ENCODE measurements around the gene UBAC2.

The UBAC2 gene

DNA sequence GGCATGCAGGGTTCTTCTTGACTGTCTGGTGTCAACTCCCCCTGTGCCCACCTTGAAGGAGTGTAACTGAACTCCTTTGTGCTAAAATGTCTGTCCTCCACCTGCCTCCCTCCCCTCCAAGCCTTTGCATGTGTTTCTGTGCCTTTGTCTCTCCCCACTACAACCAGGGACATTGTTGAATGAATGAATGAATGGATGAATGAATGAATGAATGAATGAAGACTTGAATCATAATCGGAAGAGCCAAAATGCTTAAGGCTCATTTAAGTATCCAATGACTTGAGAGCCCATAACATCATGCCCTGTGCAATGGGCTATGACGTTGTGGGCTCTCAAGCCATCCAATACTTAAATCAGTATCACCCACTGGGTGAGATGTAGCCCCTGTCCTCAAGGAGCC lies 115.6 kb downstream of the UBAC2 start:
- DNase-seq (ENCODE audit: low read depth): no peak
- TF ChIP-seq, protein P1, sequence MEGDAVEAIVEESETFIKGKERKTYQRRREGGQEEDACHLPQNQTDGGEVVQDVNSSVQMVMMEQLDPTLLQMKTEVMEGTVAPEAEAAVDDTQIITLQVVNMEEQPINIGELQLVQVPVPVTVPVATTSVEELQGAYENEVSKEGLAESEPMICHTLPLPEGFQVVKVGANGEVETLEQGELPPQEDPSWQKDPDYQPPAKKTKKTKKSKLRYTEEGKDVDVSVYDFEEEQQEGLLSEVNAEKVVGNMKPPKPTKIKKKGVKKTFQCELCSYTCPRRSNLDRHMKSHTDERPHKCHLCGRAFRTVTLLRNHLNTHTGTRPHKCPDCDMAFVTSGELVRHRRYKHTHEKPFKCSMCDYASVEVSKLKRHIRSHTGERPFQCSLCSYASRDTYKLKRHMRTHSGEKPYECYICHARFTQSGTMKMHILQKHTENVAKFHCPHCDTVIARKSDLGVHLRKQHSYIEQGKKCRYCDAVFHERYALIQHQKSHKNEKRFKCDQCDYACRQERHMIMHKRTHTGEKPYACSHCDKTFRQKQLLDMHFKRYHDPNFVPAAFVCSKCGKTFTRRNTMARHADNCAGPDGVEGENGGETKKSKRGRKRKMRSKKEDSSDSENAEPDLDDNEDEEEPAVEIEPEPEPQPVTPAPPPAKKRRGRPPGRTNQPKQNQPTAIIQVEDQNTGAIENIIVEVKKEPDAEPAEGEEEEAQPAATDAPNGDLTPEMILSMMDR (conservative IDR thresholded peaks at IDR 0.05; ENCODE audit: low read length): no peak
- H3K4me3 ChIP-seq (ENCODE audit: low read length): no peak overlapping the region

DNA sequence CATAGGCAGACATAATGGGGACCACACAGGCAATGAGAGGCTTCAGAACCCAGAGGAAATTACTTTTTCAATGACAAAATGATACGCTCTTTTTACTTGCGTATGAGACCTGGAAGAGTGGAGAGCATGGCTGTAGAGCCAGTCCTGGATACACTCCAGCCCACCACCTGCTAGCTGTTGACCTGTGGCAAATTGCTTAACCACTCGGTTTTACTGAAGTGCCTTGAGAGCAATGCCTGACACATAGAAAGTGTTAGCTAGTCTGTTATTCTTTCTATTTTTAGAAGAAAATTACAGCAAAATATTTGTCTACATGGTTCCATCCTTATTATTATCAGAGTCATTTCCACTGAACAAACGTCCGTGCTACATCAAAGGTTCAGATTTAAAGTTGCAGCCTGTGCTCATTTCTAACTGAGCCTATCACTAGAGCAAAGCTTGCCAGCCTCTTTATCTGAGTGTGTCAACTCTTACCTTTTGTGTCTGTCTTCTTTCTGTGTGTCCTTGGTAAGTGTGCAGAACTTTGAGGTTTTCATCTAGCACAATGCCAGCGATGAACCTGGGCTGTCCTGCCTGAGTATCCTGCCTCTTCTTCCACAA lies 116.1 kb downstream of the UBAC2 start:
- TF ChIP-seq, protein P1 (conservative IDR thresholded peaks at IDR 0.05; ENCODE audit: low read length): no peak
- no peak for DNase-seq (ENCODE audit: low read depth)
- no peak overlapping the region for H3K4me3 ChIP-seq (ENCODE audit: low read length)

DNA sequence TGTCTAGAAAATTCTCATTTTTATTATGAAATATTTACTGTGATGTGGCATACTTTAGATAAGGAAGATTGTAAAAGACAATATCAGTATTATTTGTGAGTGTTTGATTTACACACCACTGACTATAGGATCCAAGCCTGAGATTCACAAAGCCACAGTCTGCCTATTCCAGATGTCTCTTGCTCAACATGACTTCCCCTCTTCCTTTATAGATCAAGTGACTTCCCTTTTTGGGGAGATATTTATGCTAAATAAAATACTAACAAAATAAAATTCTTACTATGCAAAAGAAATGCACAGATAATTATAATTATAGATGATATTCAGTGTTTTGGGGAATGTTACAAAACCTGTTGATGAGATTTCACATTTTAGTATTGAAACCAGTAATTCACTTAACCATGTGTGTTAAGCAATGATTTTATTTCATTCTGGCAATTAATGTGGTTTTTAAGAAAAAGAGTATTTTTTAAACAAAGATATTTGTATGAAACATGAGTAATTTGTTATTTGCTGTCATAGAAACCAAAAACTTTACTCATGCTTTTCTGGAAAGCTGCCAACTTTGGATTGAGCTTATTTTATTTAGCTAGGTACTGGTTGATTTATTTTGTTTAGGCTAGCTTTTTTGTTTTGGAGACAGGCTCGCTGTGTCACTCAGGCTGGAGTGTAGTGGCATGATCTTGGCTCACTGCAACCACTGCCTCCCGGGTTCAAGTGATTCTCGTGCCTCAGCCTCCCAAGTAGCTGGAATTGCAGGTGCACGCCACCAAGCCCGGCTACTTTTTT lies 120.2 kb downstream of the UBAC2 start:
- TF ChIP-seq, protein P1 (conservative IDR thresholded peaks at IDR 0.05; ENCODE audit: low read length): no peak
- DNase-seq (ENCODE audit: low read depth): peak; percentile 88
- no peak overlapping the region for H3K4me3 ChIP-seq (ENCODE audit: low read length)

DNA sequence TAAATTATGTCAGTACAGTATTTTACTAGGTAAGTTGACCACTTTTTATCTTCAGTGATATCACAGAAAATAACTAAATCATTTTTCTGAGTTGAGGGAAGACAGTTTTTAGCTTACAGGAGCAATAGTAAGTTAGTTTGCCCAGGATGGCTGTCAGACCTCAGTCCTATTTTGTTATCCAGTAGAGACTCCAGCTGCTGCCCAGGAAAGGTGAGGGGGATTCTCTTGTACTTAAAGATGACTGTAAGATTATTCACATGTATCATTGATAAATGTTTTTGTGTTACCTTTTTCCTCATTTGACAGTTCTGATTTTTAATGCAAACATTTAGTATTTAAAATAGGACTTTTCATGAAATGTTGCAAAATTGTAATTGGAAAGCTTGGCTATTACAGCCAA lies 121.1 kb downstream of the UBAC2 start:
- no peak overlapping the region for H3K4me3 ChIP-seq (ENCODE audit: low read length)
- no peak for DNase-seq (ENCODE audit: low read depth)
- TF ChIP-seq, protein P1 (conservative IDR thresholded peaks at IDR 0.05; ENCODE audit: low read length): no peak

DNA sequence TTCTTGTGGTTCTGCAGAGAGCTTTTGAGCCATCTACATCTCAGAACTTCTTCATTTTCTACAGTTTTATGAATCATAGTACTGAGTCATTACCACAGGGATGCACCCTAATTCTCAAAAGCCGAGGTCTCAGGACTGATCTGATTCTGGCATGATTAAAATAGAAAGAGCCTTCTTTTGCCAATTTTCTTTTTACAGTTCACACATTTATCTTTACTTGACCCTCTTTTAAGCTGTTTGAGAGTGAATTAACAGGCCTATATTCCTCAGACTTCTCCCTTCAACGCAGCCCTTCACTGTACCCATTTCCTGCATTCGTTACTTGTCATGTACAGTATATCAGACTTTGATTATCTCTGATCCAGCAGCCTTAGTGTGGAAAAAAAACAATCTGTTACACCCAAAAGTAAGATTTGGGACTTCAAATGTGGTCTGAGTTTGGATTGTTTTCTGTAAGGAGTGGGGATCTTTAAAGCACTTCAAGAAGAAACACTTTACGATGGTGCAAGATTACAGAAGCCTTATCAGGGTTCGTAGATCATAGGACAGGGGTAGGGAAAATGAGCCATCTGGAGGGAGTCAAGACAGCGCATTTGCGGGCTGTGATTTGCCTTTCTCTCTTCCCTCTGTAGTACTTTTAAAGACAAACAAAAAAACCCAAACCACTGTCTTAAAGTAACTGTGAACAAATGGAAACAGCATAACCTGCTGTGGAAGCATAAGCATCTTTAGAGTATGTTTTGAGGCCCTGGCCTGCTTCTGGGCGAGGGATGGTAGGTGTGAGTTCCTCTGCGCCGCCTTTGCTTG lies 121.8 kb downstream of the UBAC2 start:
- DNase-seq (ENCODE audit: low read depth): peak; percentile 83
- H3K4me3 ChIP-seq (ENCODE audit: low read length): no peak overlapping the region
- TF ChIP-seq, protein P1 (conservative IDR thresholded peaks at IDR 0.05; ENCODE audit: low read length): no peak

DNA sequence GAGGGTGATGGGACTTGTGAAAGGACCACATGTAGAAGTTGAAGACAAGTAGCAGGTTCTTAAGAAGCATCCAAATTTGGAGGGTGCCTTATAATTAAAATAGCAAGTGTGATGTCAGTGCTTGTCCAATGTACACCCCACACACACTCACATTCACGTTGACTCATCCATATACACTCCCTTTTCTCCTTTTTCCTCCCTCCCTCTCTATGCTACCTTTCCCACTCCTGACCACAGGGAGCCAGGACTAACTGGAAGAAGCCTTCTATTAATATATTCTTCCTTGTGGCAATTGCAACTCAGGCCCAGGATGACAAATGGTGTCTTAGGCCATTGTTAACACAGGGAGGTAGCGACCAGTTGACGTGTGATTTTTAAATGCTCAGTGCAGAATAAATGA lies 122.8 kb downstream of the UBAC2 start:
- no peak overlapping the region for H3K4me3 ChIP-seq (ENCODE audit: low read length)
- TF ChIP-seq, protein P1 (conservative IDR thresholded peaks at IDR 0.05; ENCODE audit: low read length): no peak
- peak; percentile 11 for DNase-seq (ENCODE audit: low read depth)

All from AG10803 (cell line).